ENCODE data around the gene DSG4. TPM values are rescaled to one million over a fixed set of nuclear protein-coding genes. Genes with fewer than 3 reads are reported as not detected.

The DSG4 gene, protein sequence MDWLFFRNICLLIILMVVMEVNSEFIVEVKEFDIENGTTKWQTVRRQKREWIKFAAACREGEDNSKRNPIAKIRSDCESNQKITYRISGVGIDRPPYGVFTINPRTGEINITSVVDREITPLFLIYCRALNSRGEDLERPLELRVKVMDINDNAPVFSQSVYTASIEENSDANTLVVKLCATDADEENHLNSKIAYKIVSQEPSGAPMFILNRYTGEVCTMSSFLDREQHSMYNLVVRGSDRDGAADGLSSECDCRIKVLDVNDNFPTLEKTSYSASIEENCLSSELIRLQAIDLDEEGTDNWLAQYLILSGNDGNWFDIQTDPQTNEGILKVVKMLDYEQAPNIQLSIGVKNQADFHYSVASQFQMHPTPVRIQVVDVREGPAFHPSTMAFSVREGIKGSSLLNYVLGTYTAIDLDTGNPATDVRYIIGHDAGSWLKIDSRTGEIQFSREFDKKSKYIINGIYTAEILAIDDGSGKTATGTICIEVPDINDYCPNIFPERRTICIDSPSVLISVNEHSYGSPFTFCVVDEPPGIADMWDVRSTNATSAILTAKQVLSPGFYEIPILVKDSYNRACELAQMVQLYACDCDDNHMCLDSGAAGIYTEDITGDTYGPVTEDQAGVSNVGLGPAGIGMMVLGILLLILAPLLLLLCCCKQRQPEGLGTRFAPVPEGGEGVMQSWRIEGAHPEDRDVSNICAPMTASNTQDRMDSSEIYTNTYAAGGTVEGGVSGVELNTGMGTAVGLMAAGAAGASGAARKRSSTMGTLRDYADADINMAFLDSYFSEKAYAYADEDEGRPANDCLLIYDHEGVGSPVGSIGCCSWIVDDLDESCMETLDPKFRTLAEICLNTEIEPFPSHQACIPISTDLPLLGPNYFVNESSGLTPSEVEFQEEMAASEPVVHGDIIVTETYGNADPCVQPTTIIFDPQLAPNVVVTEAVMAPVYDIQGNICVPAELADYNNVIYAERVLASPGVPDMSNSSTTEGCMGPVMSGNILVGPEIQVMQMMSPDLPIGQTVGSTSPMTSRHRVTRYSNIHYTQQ
- not detected for total RNA-seq

DNA sequence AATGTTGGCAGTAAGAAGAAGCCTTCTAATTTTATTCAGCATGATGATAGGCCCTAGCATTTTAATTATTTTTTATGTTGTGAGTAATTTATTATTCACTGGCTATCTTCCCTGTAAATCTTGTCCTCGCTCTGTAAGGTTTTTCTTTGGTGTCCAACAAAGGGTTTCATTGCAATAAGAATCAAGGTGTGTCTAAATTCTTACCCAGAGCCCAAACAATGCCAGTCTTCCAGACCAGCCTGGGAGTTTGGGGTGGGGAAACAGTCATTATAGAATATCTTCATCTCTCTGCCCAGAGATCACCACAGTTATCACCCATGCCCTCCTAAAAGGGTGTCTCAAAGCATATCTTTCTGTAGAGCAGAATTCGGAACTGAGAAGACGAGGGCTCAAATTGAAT lies at the start of gene DSG4:
Gene DSG4 (plus strand): TSS at position 301 of the 400 bp plus-strand sequence. CDS start 135 bp downstream, outside the sequence.

DNA sequence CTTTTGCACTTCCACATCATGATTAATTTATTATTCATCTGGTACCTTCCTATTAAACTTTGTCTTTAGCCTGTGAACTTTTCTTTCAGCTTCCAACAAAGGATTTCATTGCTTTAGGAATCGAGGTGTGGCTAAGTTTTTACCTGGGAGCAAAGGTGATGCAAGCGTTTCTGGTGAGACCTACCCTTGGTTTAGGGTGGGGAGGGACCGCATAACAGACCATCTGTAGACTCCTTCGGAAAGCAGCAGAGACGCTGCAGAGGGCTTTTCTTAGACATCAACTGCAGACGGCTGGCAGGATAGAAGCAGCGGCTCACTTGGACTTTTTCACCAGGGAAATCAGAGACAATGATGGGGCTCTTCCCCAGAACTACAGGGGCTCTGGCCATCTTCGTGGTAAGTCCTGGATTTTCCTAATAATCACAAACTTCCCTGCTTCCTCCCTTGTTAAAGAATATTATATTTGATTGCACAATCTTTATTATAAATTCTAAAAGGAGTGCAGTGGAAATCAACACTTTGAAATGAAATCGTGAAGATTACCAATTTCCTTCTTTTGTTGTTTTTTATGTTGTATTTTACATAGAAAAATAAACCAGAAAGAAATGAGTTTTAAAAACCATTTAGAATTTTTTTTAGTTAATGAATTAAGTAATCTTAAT lies 71.1 kb downstream of the DSG4 start, which contains the start of gene DSG3:
Gene DSG3 (plus strand): TSS at position 212 of the 662 bp plus-strand sequence. CDS start 137 bp downstream, at position 349.

Other genes with a start within 250 kb of the DSG4 start
- under 1 TPM; 0.55 to 0.63 TPM for gene DSC1, start 213.9 kb upstream of the DSG4 start, total RNA-seq
- not detected for gene DSG1, start 58.6 kb upstream of the DSG4 start, total RNA-seq
- not detected for gene DSG3, start 71.0 kb downstream of the DSG4 start, total RNA-seq
- gene DSG2, start 121.4 kb downstream of the DSG4 start, total RNA-seq, result under 1 TPM; 0.50 to 0.53 TPM
- not detected for gene TTR, start 215.1 kb downstream of the DSG4 start, total RNA-seq

All from activated naive CD4-positive, alpha-beta T cell treated with anti-CD3 and anti-CD28 coated beads, Interleukin-2, amount 10 ng/mL, durations not matched to agents 5 hours and 36 hours (primary cell).